Endothelial cell of umbilical vein (primary cell): ENCODE data around the gene ZNF511. TPM values are rescaled to one million over a fixed set of nuclear protein-coding genes. Genes with fewer than 3 reads are reported as not detected.

Experiments
- BruUV-seq: library from RNA; stranded (reverse); fragments of 400-500 nt; replicated peaks from 2 replicates; lab custom pipeline; 2021; lab: Mats Ljungman, UMichigan
- CTCF ChIA-PET: fragments of 300-600, 350-600 bp; sonication (Branson Sonifier 250); formaldehyde crosslinking; loops from one replicate; lab custom pipeline; 2021; ENCODE audit warnings: antibody characterized with exemption, inconsistent platforms; lab: Charles Lee
- POLR2A ChIA-PET: fragments of 300-600, 350-600 bp; sonication (Branson Sonifier 250); formaldehyde crosslinking; loops from one replicate; lab custom pipeline; 2021; ENCODE audit warnings: antibody characterized with exemption, inconsistent platforms; lab: Charles Lee
- DNase-seq: peaks from one replicate; pipeline ENCODE4 v3.0.0-alpha.2; 2011; ENCODE audit warnings: low read depth, low spot score
- FAIRE-seq: peaks from 2 replicates; lab custom pipeline; 2011; peaks lifted over from hg19 to GRCh38; lab: Jason Lieb, UNC
- H2AFZ ChIP-seq: 2 replicates; pipeline ENCODE4 v1.6.0; 2012; ENCODE audit warnings: low read depth, low read length, control low read depth, inconsistent platforms
- H3K27ac ChIP-seq: 2 replicates; pipeline ENCODE4 v1.5.1; 2011; ENCODE audit warnings: low read depth, mild to moderate bottlenecking, control low read depth, low read length, moderate library complexity; ENCODE audit not compliant: insufficient read depth
- H3K27me3 ChIP-seq, 2 experiments: 2 replicates each; pipeline versions ENCODE4 v1.6.0 to v1.6.1; 2011; ENCODE audit warnings: low read length in 2 of 2, mixed read lengths in 1 of 2; ENCODE audit not compliant: control insufficient read depth in 2 of 2, insufficient read depth in 2 of 2
- H3K36me3 ChIP-seq, 2 experiments: 2 replicates in 1 of 2; 3 replicates in 1 of 2; pipeline ENCODE4 v1.5.1; 2011; ENCODE audit warnings: low read length in 2 of 2, mild to moderate bottlenecking in 1 of 2, moderate library complexity in 1 of 2; ENCODE audit not compliant: control insufficient read depth in 2 of 2, insufficient read depth in 2 of 2; ENCODE audit errors: extremely low read depth in 1 of 2
- H3K4me1 ChIP-seq: 3 replicates; pipeline ENCODE4 v1.5.1; 2011; ENCODE audit warnings: mild to moderate bottlenecking, low read length; ENCODE audit not compliant: control insufficient read depth, insufficient read depth; ENCODE audit errors: extremely low read depth
- H3K4me2 ChIP-seq: 2 replicates; pipeline ENCODE4 v1.6.1; 2011; ENCODE audit warnings: low read length, control low read depth, mixed read lengths; ENCODE audit not compliant: insufficient read depth
- H3K4me3 ChIP-seq, 3 experiments: fragments of 200-600 bp in 1 of 3; sonication (generic), shearing (Covaris generic) in 1 of 3; replicated peaks in 1 of 3; 2 replicates each; pipeline ENCODE4 v1.5.1; 2011 to 2016; ENCODE audit warnings: control low read depth in 3 of 3, low read length in 3 of 3, mild to moderate bottlenecking in 2 of 3, inconsistent platforms in 1 of 3, low read depth in 1 of 3, moderate library complexity in 1 of 3; ENCODE audit not compliant: insufficient read depth in 1 of 3
- H3K79me2 ChIP-seq: 2 replicates; pipeline ENCODE4 v1.6.0; 2012; ENCODE audit warnings: low read length, inconsistent platforms; ENCODE audit not compliant: control insufficient read depth, insufficient read depth
- H3K9ac ChIP-seq: replicated peaks from 2 replicates; pipeline ENCODE3; 2011; ENCODE audit warnings: low read length, control low read depth; ENCODE audit not compliant: insufficient read depth; ENCODE audit errors: extremely low read depth
- H3K9me1 ChIP-seq: replicated peaks from 3 replicates; pipeline ENCODE4 v1.6.0; 2011; ENCODE audit warnings: mild to moderate bottlenecking, low read length; ENCODE audit not compliant: control insufficient read depth, insufficient read depth; ENCODE audit errors: extremely low read depth
- H3K9me3 ChIP-seq: replicated peaks from 2 replicates; pipeline ENCODE4 v1.5.1; 2012; ENCODE audit warnings: low read length, inconsistent platforms; ENCODE audit not compliant: control insufficient read depth, insufficient read depth
- H4K20me1 ChIP-seq: replicated peaks from 2 replicates; pipeline ENCODE3; 2011; ENCODE audit warnings: mild to moderate bottlenecking, low read length; ENCODE audit not compliant: control insufficient read depth, insufficient read depth; ENCODE audit errors: extremely low read depth
- CTCF ChIP-seq, 2 donors: IDR thresholded peaks; 1 replicate in 1 of 2; 2 replicates in 1 of 2; pipeline ENCODE4 v1.5.1; 2011; ENCODE audit warnings: low read length in 2 of 2, mild to moderate bottlenecking in 2 of 2, moderate library complexity in 2 of 2, control low read depth in 1 of 2, inconsistent platforms in 1 of 2, low read depth in 1 of 2; ENCODE audit not compliant: insufficient read depth in 1 of 2; ENCODE audit errors: extremely low read depth in 1 of 2
- EZH2 ChIP-seq: IDR thresholded peaks from 2 replicates; pipeline ENCODE4 v1.6.1; 2012; ENCODE audit warnings: borderline replicate concordance, low read depth, mild to moderate bottlenecking, moderate library complexity, low read length, inconsistent platforms; ENCODE audit not compliant: severe bottlenecking
- FOS ChIP-seq: IDR thresholded peaks from 2 replicates; pipeline ENCODE4 v1.6.1; 2011; ENCODE audit warnings: mild to moderate bottlenecking, low read length, moderate library complexity, borderline replicate concordance; ENCODE audit not compliant: insufficient read depth
- GATA2 ChIP-seq: IDR thresholded peaks from 2 replicates; pipeline ENCODE4 v1.7.0; 2011; ENCODE audit warnings: low read depth, mild to moderate bottlenecking, moderate library complexity, mixed read lengths, low read length; ENCODE audit not compliant: insufficient read length, insufficient read depth
- JUN ChIP-seq: IDR thresholded peaks from 2 replicates; pipeline ENCODE4 v1.6.1; 2011; ENCODE audit warnings: borderline replicate concordance, low read depth; ENCODE audit not compliant: insufficient read length, insufficient read depth
- MYC ChIP-seq: IDR thresholded peaks from one replicate; pipeline ENCODE4 v1.6.1; 2011; ENCODE audit warnings: mild to moderate bottlenecking, low read depth, low read length
- POLR2A ChIP-seq: IDR thresholded peaks from 2 replicates; pipeline ENCODE4 v1.6.1; 2012; ENCODE audit warnings: low read depth, mild to moderate bottlenecking, control low read depth, low read length
- POLR2AphosphoS5 ChIP-seq: IDR thresholded peaks from 2 replicates; pipeline ENCODE4 v1.6.1; 2012; ENCODE audit warnings: low read depth, mild to moderate bottlenecking, control low read depth, low read length, moderate library complexity; ENCODE audit not compliant: insufficient read depth
- dilution Hi-C: fragments of 300-500 bp; cut with MboI; formaldehyde crosslinking; loops from one replicate; pipeline ENCODE4 v1.15.0; 2019; ENCODE audit warnings: low sequenced_read_pairs; ENCODE audit not compliant: extremely low pct_ligation_motif_present
- intact Hi-C: fragments of 100-400 bp; cut with micrococcal nuclease; formaldehyde crosslinking; loops from one replicate; pipeline ENCODE4 v1.10.0; 2022
- polyA plus RNA-seq, 4 experiments: library from polyadenylated mRNA; depleted of rRNA in 3 of 4; stranded (reverse) in 3 of 4; unstranded in 1 of 4; fragments of >200 nt; gene quantifications; 2 replicates each; pipeline versions ENCODE4 v1.2.1 to v1.2.3, GENCODE V29; 2011 to 2012; ENCODE audit warnings: missing spikeins in 1 of 4
- total RNA-seq: library from RNA; stranded (reverse); gene quantifications from 2 replicates; pipeline ENCODE4 v1.2.3, GENCODE V29; 2021
- TF ChIP-seq, protein P1 (sequence below): IDR thresholded peaks from 2 replicates; pipeline ENCODE4 v1.6.1; 2011; ENCODE audit not compliant: insufficient read depth, insufficient read length

Gene ZNF511
- total and polyA plus RNA-seq, 2 donors (not counting 3 experiments of a cell fraction or from before 2014, with no cell fraction given): 25.6 to 37.9 TPM

DNA sequence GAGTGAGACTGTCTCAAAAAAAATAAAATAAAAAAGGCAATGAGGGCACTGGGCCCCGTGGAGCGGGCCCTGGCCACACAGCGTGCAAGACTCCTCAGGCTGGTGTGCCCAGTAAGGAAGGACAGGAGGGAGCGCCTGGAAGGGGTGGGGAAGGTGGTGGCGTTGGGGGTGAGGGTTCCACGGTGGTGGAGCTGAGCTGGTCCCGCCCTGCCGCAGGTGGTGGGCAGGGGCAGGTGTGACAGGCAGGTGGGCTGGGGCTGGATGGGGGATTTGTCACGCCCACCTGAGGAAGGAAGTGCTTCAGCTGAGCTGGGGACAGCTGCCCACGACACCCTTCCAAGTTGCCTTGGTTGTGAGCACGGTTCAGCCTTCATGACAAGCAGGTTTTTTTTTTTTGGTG is 37.7 kb downstream of the ZNF511 start:
- FAIRE-seq (no peak), DNase-seq (no peak)
- POLR2A ChIA-PET: no interaction called here
- H4K20me1 ChIP-seq: no peaks in the 10 kb centered on the region
- H3K79me2 ChIP-seq: no peaks in the 10 kb centered on the region
- no peak overlapping the region for H3K4me2 ChIP-seq
- CTCF ChIA-PET: interaction anchor here (2.9 kb wide), 1 partner anchor 17 kb away, joined by 14 read pairs; no protein-coding TSS in a partner anchor
- no peak overlapping the region for H3K9ac ChIP-seq
- no peak overlapping the region for H3K4me3 ChIP-seq
- H3K4me1 ChIP-seq: no peaks in the 10 kb centered on the region
- dilution Hi-C loops: no loop called here
- H3K9me3 ChIP-seq: no peaks in the 10 kb centered on the region
- intact Hi-C loops: no loop called here
- no peaks in the 10 kb centered on the region for H3K36me3 ChIP-seq
- TF ChIP-seq MYC: no peak
- TF ChIP-seq JUN: no peak
- TF ChIP-seq POLR2AphosphoS5: no peak
- TF ChIP-seq EZH2: no peak
- no peak for TF ChIP-seq POLR2A
- TF ChIP-seq, protein P1, sequence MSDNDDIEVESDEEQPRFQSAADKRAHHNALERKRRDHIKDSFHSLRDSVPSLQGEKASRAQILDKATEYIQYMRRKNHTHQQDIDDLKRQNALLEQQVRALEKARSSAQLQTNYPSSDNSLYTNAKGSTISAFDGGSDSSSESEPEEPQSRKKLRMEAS: no peak
- TF ChIP-seq FOS: no peak
- TF ChIP-seq CTCF (IDR thresholded peaks at IDR 0.05; ENCODE audit: extremely low read depth in 1 of 2, insufficient read depth in 1 of 2, low read depth in 1 of 2, low read length in 2 of 2): no peak
- TF ChIP-seq GATA2: no peak
- no peak overlapping the region for H2AFZ ChIP-seq
- H3K9me1 ChIP-seq: no peaks in the 10 kb centered on the region
- no peak overlapping the region for H3K27ac ChIP-seq
- no peaks in the 10 kb centered on the region for H3K27me3 ChIP-seq
- no TSS peak for BruUV-seq
